Measurements from ENCODE around the gene CASTOR2. TPM values are rescaled to one million over a fixed set of nuclear protein-coding genes. Genes with fewer than 3 reads are reported as not detected.

CASTOR2 gene
- total and polyA plus RNA-seq, 2 donors (not counting 3 experiments of a cell fraction or from before 2014, with no cell fraction given): 9.6 to 25.1 TPM

DNA sequence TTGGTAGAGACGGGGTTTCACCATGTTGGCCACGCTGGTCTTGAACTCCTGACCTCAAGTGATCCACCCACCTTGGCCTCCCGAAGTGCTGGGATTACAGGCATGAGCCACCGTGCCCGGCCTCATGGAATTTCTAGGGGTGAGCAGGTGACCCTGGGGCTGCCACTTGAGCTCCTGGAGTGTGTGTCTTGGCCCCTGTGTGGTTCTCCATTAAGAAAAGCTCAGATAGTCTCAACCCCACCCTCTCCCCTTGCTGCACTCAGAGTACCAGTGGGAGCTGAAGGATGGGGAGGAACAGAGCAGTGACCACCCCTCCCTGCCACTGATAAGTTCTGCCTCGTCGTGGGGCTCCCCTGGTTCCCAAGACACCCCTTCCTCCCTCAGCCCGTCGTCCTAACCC, 63.8 kb downstream of the CASTOR2 start:
- no TSS peak for BruUV-seq (replicated peaks)
- H3K36me3 ChIP-seq (ENCODE audit: control insufficient read depth in 2 of 2, extremely low read depth in 1 of 2, insufficient read depth in 2 of 2, low read length in 2 of 2): peaks cover 0 to 6% of the 10 kb centered on the region in 2 experiments
- no peak overlapping the region for H3K4me3 ChIP-seq (replicated peaks in 1 of 3; ENCODE audit: insufficient read depth in 1 of 3, low read depth in 1 of 3, low read length in 3 of 3)
- H3K9me1 ChIP-seq (replicated peaks; ENCODE audit: control insufficient read depth, extremely low read depth, insufficient read depth, low read length): no peaks in the 10 kb centered on the region
- H3K9ac ChIP-seq (replicated peaks; ENCODE audit: extremely low read depth, insufficient read depth, low read length): no peak overlapping the region
- TF ChIP-seq, protein P1, sequence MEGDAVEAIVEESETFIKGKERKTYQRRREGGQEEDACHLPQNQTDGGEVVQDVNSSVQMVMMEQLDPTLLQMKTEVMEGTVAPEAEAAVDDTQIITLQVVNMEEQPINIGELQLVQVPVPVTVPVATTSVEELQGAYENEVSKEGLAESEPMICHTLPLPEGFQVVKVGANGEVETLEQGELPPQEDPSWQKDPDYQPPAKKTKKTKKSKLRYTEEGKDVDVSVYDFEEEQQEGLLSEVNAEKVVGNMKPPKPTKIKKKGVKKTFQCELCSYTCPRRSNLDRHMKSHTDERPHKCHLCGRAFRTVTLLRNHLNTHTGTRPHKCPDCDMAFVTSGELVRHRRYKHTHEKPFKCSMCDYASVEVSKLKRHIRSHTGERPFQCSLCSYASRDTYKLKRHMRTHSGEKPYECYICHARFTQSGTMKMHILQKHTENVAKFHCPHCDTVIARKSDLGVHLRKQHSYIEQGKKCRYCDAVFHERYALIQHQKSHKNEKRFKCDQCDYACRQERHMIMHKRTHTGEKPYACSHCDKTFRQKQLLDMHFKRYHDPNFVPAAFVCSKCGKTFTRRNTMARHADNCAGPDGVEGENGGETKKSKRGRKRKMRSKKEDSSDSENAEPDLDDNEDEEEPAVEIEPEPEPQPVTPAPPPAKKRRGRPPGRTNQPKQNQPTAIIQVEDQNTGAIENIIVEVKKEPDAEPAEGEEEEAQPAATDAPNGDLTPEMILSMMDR (IDR thresholded peaks at IDR 0.05; ENCODE audit: extremely low read depth in 1 of 2, insufficient read depth in 1 of 2, low read depth in 1 of 2, low read length in 2 of 2): no peak
- TF ChIP-seq FOS (IDR thresholded peaks at IDR 0.05; ENCODE audit: borderline replicate concordance, insufficient read depth, low read length) (no peak), JUN (IDR thresholded peaks at IDR 0.05; ENCODE audit: borderline replicate concordance, insufficient read depth, insufficient read length, low read depth) (no peak), EZH2 (IDR thresholded peaks at IDR 0.05; ENCODE audit: borderline replicate concordance, low read depth, low read length, severe bottlenecking) (no peak)
- H3K9me3 ChIP-seq (replicated peaks; ENCODE audit: control insufficient read depth, insufficient read depth, low read length): no peaks in the 10 kb centered on the region
- no peak overlapping the region for H3K4me2 ChIP-seq (ENCODE audit: insufficient read depth, low read length)
- no peaks in the 10 kb centered on the region for H3K27me3 ChIP-seq (ENCODE audit: control insufficient read depth in 2 of 2, insufficient read depth in 2 of 2, low read length in 2 of 2)
- ChIA-PET CTCF (interaction anchor here (0.9 to 1.9 kb wide), 2 partner anchors 10 to 22 kb away, joined by 3 to 5 read pairs; no protein-coding TSS in a partner anchor), POLR2A (no interaction called here)
- no peak overlapping the region for H3K27ac ChIP-seq (ENCODE audit: insufficient read depth, low read depth, low read length)
- no peaks in the 10 kb centered on the region for H3K79me2 ChIP-seq (ENCODE audit: control insufficient read depth, insufficient read depth, low read length)
- intact Hi-C loops (cut with micrococcal nuclease): no loop called here
- no peak overlapping the region for H2AFZ ChIP-seq (ENCODE audit: low read depth, low read length)
- FAIRE-seq (no peak), DNase-seq (ENCODE audit: low read depth, low spot score) (no peak)
- dilution Hi-C loops (cut with MboI; ENCODE audit: extremely low pct_ligation_motif_present, low sequenced_read_pairs): no loop called here
- H3K4me1 ChIP-seq (ENCODE audit: control insufficient read depth, extremely low read depth, insufficient read depth, low read length): no peaks in the 10 kb centered on the region
- H4K20me1 ChIP-seq (replicated peaks; ENCODE audit: control insufficient read depth, extremely low read depth, insufficient read depth, low read length): no peaks in the 10 kb centered on the region

DNA sequence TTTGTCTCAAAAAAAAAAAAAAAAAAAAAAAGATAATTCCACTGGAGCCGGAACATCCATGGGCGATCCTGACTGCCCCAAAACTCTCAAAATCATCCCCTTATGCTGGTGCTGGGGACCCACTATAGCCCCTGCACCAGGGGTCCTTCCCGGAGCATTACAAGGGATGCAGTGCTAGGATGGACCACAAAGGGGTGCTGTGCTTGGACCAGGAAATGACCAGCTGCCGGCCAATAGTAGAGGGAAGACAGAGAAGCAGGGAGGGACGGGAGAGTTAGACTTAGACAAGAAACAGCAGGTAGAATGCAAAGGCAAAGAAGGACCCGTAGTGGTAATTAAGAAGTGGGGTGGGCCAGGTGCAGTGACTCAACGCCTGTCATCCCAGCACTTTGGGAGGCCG, 68.6 kb downstream of the CASTOR2 start:
- Histone ChIP-seq H4K20me1 (replicated peaks; ENCODE audit: control insufficient read depth, extremely low read depth, insufficient read depth, low read length) (no peaks in the 10 kb centered on the region), H3K4me2 (ENCODE audit: insufficient read depth, low read length) (no peak overlapping the region), H3K4me1 (ENCODE audit: control insufficient read depth, extremely low read depth, insufficient read depth, low read length) (no peaks in the 10 kb centered on the region), H3K36me3 (ENCODE audit: control insufficient read depth in 2 of 2, extremely low read depth in 1 of 2, insufficient read depth in 2 of 2, low read length in 2 of 2) (no peaks in the 10 kb centered on the region), H3K9me3 (replicated peaks; ENCODE audit: control insufficient read depth, insufficient read depth, low read length) (no peaks in the 10 kb centered on the region), H3K9me1 (replicated peaks; ENCODE audit: control insufficient read depth, extremely low read depth, insufficient read depth, low read length) (no peaks in the 10 kb centered on the region), H3K79me2 (ENCODE audit: control insufficient read depth, insufficient read depth, low read length) (no peaks in the 10 kb centered on the region), H3K27me3 (ENCODE audit: control insufficient read depth in 2 of 2, insufficient read depth in 2 of 2, low read length in 2 of 2) (no peaks in the 10 kb centered on the region), H3K9ac (replicated peaks; ENCODE audit: extremely low read depth, insufficient read depth, low read length) (no peak overlapping the region), H2AFZ (ENCODE audit: low read depth, low read length) (no peak overlapping the region), H3K4me3 (replicated peaks in 1 of 3; ENCODE audit: insufficient read depth in 1 of 3, low read depth in 1 of 3, low read length in 3 of 3) (no peak overlapping the region), H3K27ac (ENCODE audit: insufficient read depth, low read depth, low read length) (no peak overlapping the region)
- DNase-seq (ENCODE audit: low read depth, low spot score): no peak
- no peak for TF ChIP-seq MYC (IDR thresholded peaks at IDR 0.05; ENCODE audit: low read depth, low read length)
- TF ChIP-seq, protein P1 (IDR thresholded peaks at IDR 0.05; ENCODE audit: extremely low read depth in 1 of 2, insufficient read depth in 1 of 2, low read depth in 1 of 2, low read length in 2 of 2): peak in 1 of 2 donors; percentile 23
- ChIA-PET CTCF (interaction anchor here (1.2 kb wide), 1 partner anchor 13 kb away, joined by 4 read pairs; no protein-coding TSS in a partner anchor), POLR2A (no interaction called here)
- no TSS peak for BruUV-seq (replicated peaks)
- intact Hi-C loops (cut with micrococcal nuclease): no loop called here
- FAIRE-seq: no peak
- dilution Hi-C loops (cut with MboI; ENCODE audit: extremely low pct_ligation_motif_present, low sequenced_read_pairs): no loop called here

Measured in endothelial cell of umbilical vein (primary cell).